H1 (cell line): Measurements from ENCODE around the gene KCNC4. TPM values are rescaled to one million over a fixed set of nuclear protein-coding genes. Genes with fewer than 3 reads are reported as not detected.

Experiments used
- CTCF ChIA-PET: fragments of 300-600 bp; sonication (Branson Sonifier 250); formaldehyde crosslinking; loops from one replicate; lab custom pipeline; 2021; ENCODE audit not compliant: partially characterized antibody; lab: Charles Lee
- POLR2A ChIA-PET: fragments of 300-600 bp; sonication (Branson Sonifier 250); formaldehyde crosslinking; loops from one replicate; lab custom pipeline; 2021; ENCODE audit warnings: inconsistent platforms; ENCODE audit not compliant: partially characterized antibody; lab: Charles Lee
- DNase-seq, 2 experiments: peaks; one replicate each; pipeline versions ENCODE4 v3.0.0 to v3.0.0-alpha.2; 2010 to 2022; ENCODE audit warnings: low spot score in 2 of 2, low read depth in 1 of 2, mixed read lengths in 1 of 2
- FAIRE-seq: peaks from 2 replicates; lab custom pipeline; 2011; peaks lifted over from hg19 to GRCh38; lab: Jason Lieb, UNC
- H2AFZ ChIP-seq: 2 replicates; pipeline ENCODE4 v1.8.1; 2012; ENCODE audit warnings: low read length, inconsistent platforms
- H2AK5ac ChIP-seq: 2 replicates; pipeline ENCODE4 v1.6.1; 2013; ENCODE audit warnings: low read depth, low read length
- H2BK120ac ChIP-seq: replicated peaks from 2 replicates; pipeline ENCODE3; 2013; ENCODE audit warnings: low read depth, low read length, inconsistent platforms
- H2BK12ac ChIP-seq: 2 replicates; pipeline ENCODE4 v1.6.1; 2013; ENCODE audit warnings: low read depth, low read length
- H2BK15ac ChIP-seq: 2 replicates; pipeline ENCODE4 v1.6.1; 2013; ENCODE audit warnings: low read length
- H2BK20ac ChIP-seq: 2 replicates; pipeline ENCODE4 v1.6.1; 2013; ENCODE audit warnings: low read length
- H2BK5ac ChIP-seq: 2 replicates; pipeline ENCODE4 v1.6.1; 2013; ENCODE audit warnings: low read depth, low read length
- H3K14ac ChIP-seq: 2 replicates; pipeline ENCODE4 v1.6.1; 2013; ENCODE audit warnings: inconsistent platforms; ENCODE audit not compliant: insufficient read length
- H3K18ac ChIP-seq: 2 replicates; pipeline ENCODE4 v1.6.1; 2013; ENCODE audit warnings: low read length; ENCODE audit errors: extremely low read depth
- H3K23ac ChIP-seq: 2 replicates; pipeline ENCODE4 v1.6.1; 2013; ENCODE audit warnings: inconsistent platforms; ENCODE audit not compliant: insufficient read length
- H3K23me2 ChIP-seq: 2 replicates; pipeline ENCODE4 v1.6.1; 2013; ENCODE audit warnings: low read depth, low read length
- H3K27ac ChIP-seq: 2 replicates; pipeline ENCODE4 v1.6.1; 2011; ENCODE audit warnings: low read depth, low read length, inconsistent platforms
- H3K27me3 ChIP-seq, 4 experiments: replicated peaks in 1 of 4; 1 replicate in 1 of 4; 2 replicates in 3 of 4; pipeline versions ENCODE4 v1.6.1 to v1.8.1; 2011 to 2013; ENCODE audit warnings: low read length in 3 of 4, mild to moderate bottlenecking in 3 of 4, inconsistent platforms in 2 of 4, mixed read lengths in 2 of 4, moderate library complexity in 1 of 4; ENCODE audit not compliant: control insufficient read depth in 3 of 4, insufficient read depth in 3 of 4; ENCODE audit errors: extremely low read depth in 1 of 4
- H3K36me3 ChIP-seq, 4 experiments: 2 replicates each; pipeline versions ENCODE4 v1.6.1 to v1.8.1; 2011 to 2013; ENCODE audit warnings: mild to moderate bottlenecking in 4 of 4, low read length in 3 of 4, moderate library complexity in 2 of 4, control low read depth in 1 of 4, inconsistent platforms in 1 of 4; ENCODE audit not compliant: insufficient read depth in 4 of 4, control insufficient read depth in 2 of 4
- H3K4ac ChIP-seq: replicated peaks from 2 replicates; pipeline ENCODE3; 2013; ENCODE audit warnings: low read length, low read depth, mixed read lengths, inconsistent platforms; ENCODE audit not compliant: insufficient read length
- H3K4me1 ChIP-seq, 4 experiments: replicated peaks in 1 of 4; 1 replicate in 1 of 4; 2 replicates in 3 of 4; pipeline versions ENCODE4 v1.6.1 to v1.8.1; 2011 to 2013; ENCODE audit warnings: low read length in 3 of 4, inconsistent platforms in 2 of 4, mixed read lengths in 1 of 4; ENCODE audit not compliant: insufficient read depth in 4 of 4, control insufficient read depth in 3 of 4
- H3K4me2 ChIP-seq, 2 experiments: 2 replicates each; pipeline versions ENCODE4 v1.6.1 to v1.8.1; 2011 to 2013; ENCODE audit warnings: low read depth in 2 of 2, low read length in 2 of 2, control low read depth in 1 of 2, inconsistent platforms in 1 of 2, mild to moderate bottlenecking in 1 of 2; ENCODE audit not compliant: insufficient read depth in 1 of 2
- H3K4me3 ChIP-seq, 4 experiments: fragments of 200-600, 300-600 bp in 1 of 4; sonication (generic), shearing (Covaris generic), sonication (Bioruptor Twin) in 1 of 4; 2 replicates each; pipeline versions ENCODE4 v1.5.1 to v1.8.1; 2011 to 2016; ENCODE audit warnings: low read length in 4 of 4, low read depth in 3 of 4, control low read depth in 2 of 4, inconsistent platforms in 2 of 4, mild to moderate bottlenecking in 2 of 4, mixed read lengths in 1 of 4, moderate library complexity in 1 of 4; ENCODE audit not compliant: insufficient read depth in 2 of 4; ENCODE audit errors: extremely low read depth in 1 of 4
- H3K56ac ChIP-seq: replicated peaks from 2 replicates; pipeline ENCODE3; 2013; ENCODE audit warnings: low read depth, mild to moderate bottlenecking, mixed read lengths, low read length, inconsistent platforms; ENCODE audit not compliant: insufficient read length
- H3K79me1 ChIP-seq: 2 replicates; pipeline ENCODE4 v1.6.1; 2013; ENCODE audit warnings: low read depth, low read length, control low read depth
- H3K79me2 ChIP-seq, 2 experiments: 2 replicates each; pipeline versions ENCODE4 v1.6.1 to v1.8.1; 2012 to 2013; ENCODE audit warnings: low read length in 2 of 2, mild to moderate bottlenecking in 2 of 2, inconsistent platforms in 1 of 2; ENCODE audit not compliant: insufficient read depth in 2 of 2, control insufficient read depth in 1 of 2
- H3K9ac ChIP-seq, 4 experiments: replicated peaks in 1 of 4; 1 replicate in 1 of 4; 2 replicates in 3 of 4; pipeline versions ENCODE4 v1.6.1 to v1.8.1; 2011 to 2013; ENCODE audit warnings: low read depth in 3 of 4, low read length in 3 of 4, control low read depth in 2 of 4, mild to moderate bottlenecking in 2 of 4, moderate library complexity in 2 of 4, inconsistent platforms in 1 of 4; ENCODE audit errors: extremely low read depth in 1 of 4
- H3K9me3 ChIP-seq, 2 experiments: 2 replicates each; pipeline versions ENCODE4 v1.6.1 to v1.8.1; 2012 to 2013; ENCODE audit warnings: mild to moderate bottlenecking in 2 of 2, moderate library complexity in 2 of 2, control low read depth in 1 of 2, inconsistent platforms in 1 of 2, low read depth in 1 of 2, low read length in 1 of 2, mixed read lengths in 1 of 2; ENCODE audit not compliant: insufficient read depth in 2 of 2
- H4K20me1 ChIP-seq, 2 experiments: replicated peaks in 1 of 2; 2 replicates each; pipeline versions ENCODE3 to v1.8.1; 2011 to 2013; ENCODE audit warnings: inconsistent platforms in 2 of 2, low read length in 2 of 2, mild to moderate bottlenecking in 1 of 2; ENCODE audit not compliant: insufficient read depth in 2 of 2, control insufficient read depth in 1 of 2
- H4K5ac ChIP-seq: 2 replicates; pipeline ENCODE4 v1.6.1; 2013; ENCODE audit warnings: low read length, low read depth, mixed read lengths, inconsistent platforms; ENCODE audit not compliant: insufficient read length
- H4K8ac ChIP-seq: 2 replicates; pipeline ENCODE4 v1.8.0; 2013; ENCODE audit warnings: mild to moderate bottlenecking, moderate library complexity, low read length, inconsistent platforms; ENCODE audit not compliant: insufficient read depth; ENCODE audit errors: extremely low read depth
- H4K91ac ChIP-seq: replicated peaks from 2 replicates; pipeline ENCODE3; 2013; ENCODE audit warnings: low read length, mixed read lengths, inconsistent platforms; ENCODE audit not compliant: insufficient read length
- KDM5A ChIP-seq: fragments of 200-600 bp; IDR thresholded peaks from 2 replicates; pipeline ENCODE4 v1.7.1; 2012; ENCODE audit warnings: mild to moderate bottlenecking, low read length, inconsistent platforms, mixed read lengths
- PHF8 ChIP-seq: fragments of 200-600 bp; sonication (generic); conservative IDR thresholded peaks from 2 replicates; pipeline ENCODE4 v1.7.1; 2012; ENCODE audit warnings: low read depth, mild to moderate bottlenecking, inconsistent platforms, low read length, moderate library complexity
- SRF ChIP-seq: IDR thresholded peaks from 2 replicates; pipeline ENCODE4 v1.6.1; 2011; ENCODE audit warnings: mild to moderate bottlenecking, low read depth, low read length, moderate library complexity
- WGBS, 2 experiments: shearing (Covaris generic) in 1 of 2; methylation state at CpG; one replicate each; pipeline versions ENCODE4 v1.1.6 to v1.1.7; 2013 to 2015; ENCODE audit warnings: low lambda C conversion rate in 2 of 2, mixed read lengths in 2 of 2, inconsistent platforms in 1 of 2, low coverage in 1 of 2, missing lambda C conversion rate in 1 of 2; ENCODE audit not compliant: insufficient replicate concordance in 2 of 2, insufficient coverage in 1 of 2, insufficient read length in 1 of 2; ENCODE audit errors: extremely low coverage in 1 of 2, missing lambda C conversion rate in 1 of 2; 5-methylcytosine and 5-hydroxymethylcytosine counted together
- polyA plus RNA-seq, 7 experiments: library from polyadenylated mRNA; depleted of rRNA in 3 of 7; stranded (reverse) in 5 of 7; unstranded in 2 of 7; fragments of >200 nt in 5 of 7; fragments of 200-250 nt in 2 of 7; gene quantifications; 1 replicate in 5 of 7; 2 replicates in 1 of 7; 4 replicates in 1 of 7; pipeline versions ENCODE4 v1.2.1 to v1.2.3, GENCODE V29; 2011 to 2013; ENCODE audit warnings: missing spikeins in 2 of 7, mixed read lengths in 2 of 7
- total RNA-seq: library from RNA; stranded (reverse); fragmentation: NEBNext Ultra II Directional; extraction: Animal tissue kit (Norgen Biotek cat#: 25700); gene quantifications from 2 replicates; pipeline ENCODE4 v1.2.1, GENCODE V29; 2021

The KCNC4 gene
- total and polyA plus RNA-seq, 2 of the 8 experiments (the other 6 are each of a cell fraction or from before 2014, with no cell fraction given) = 8.1 to 11.2 TPM

DNA sequence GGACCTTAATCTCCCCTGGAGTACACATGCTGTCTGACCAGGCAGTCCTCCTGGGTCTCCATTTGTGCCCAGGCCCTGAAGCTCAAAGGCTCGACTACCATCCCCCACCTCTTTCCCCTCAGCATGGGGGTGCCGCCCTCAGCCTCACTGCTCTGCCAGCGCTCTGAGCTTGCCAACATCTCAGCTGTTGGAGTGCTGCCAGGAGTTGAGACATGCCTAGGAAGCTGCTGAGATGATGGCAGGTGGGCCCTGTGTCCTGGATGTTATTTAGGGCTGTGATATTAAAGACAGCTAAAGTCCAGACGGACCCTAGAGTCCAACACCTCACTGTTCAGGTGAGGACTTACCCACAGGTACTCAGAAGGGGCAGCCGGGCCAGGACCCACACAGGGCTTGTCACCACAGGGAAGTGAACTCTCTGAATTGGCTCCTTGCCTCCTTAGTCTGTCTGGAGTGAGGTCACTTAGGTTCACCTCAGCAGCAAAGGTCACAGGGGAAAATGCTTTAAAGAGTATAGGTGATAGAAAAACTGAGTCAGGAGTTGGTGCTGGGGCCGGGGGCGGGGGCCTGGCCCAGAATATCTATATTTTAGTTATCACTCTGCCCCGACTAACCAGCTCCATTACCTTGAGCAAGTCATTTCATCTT lies 19.7 kb upstream of the KCNC4 start:
- no peak for FAIRE-seq
- Histone ChIP-seq H4K8ac (no peak overlapping the region), H3K14ac (no peak overlapping the region), H4K20me1 (no peaks in the 10 kb centered on the region), H2BK120ac (no peak overlapping the region), H3K27me3 (no peaks in the 10 kb centered on the region), H2AK5ac (no peak overlapping the region), H2BK5ac (no peak overlapping the region), H3K27ac (no peak overlapping the region), H3K9ac (no peak overlapping the region), H3K56ac (no peak overlapping the region), H3K4me2 (no peak overlapping the region), H2BK12ac (no peak overlapping the region), H3K4me1 (no peaks in the 10 kb centered on the region), H4K5ac (no peak overlapping the region), H3K23ac (no peak overlapping the region), H2BK15ac (no peak overlapping the region), H3K23me2 (no peaks in the 10 kb centered on the region), H2AFZ (no peak overlapping the region), H3K79me1 (no peaks in the 10 kb centered on the region), H3K79me2 (no peaks in the 10 kb centered on the region), H3K4ac (no peak overlapping the region), H3K18ac (no peak overlapping the region), H4K91ac (no peak overlapping the region), H3K36me3 (no peaks in the 10 kb centered on the region), H3K9me3 (no peaks in the 10 kb centered on the region), H2BK20ac (no peak overlapping the region), H3K4me3 (no peak overlapping the region)
- DNase-seq = no peak
- CTCF ChIA-PET = interaction anchor here (0.9 to 4.7 kb wide), 9 partner anchors 11 to 277 kb away, joined by 3 to 30 read pairs (median 5); no protein-coding TSS in a partner anchor
- 92% methylated on average over 8 of the region's 8 CpGs; no CpG with 5 or more reads in 1 of the 2 experiments for WGBS, 2 experiments
- POLR2A ChIA-PET = no interaction called here
- no peak for TF ChIP-seq PHF8
- TF ChIP-seq SRF = no peak
- no peak for TF ChIP-seq KDM5A
